Hepatocyte (in vitro differentiated cells): ENCODE results near the gene PTGER3. TPM values are rescaled to one million over a fixed set of nuclear protein-coding genes. Genes with fewer than 3 reads are reported as not detected.
A peak's percentile ranks its signal among the peaks of the same experiment; 100 is the strongest.

Source experiments
- DNase-seq: peaks from one replicate; pipeline ENCODE4 v3.0.0-alpha.2; 2016; ENCODE audit warnings: low spot score
- H2AFZ ChIP-seq: fragments of 200-600 bp; sonication (generic); 2 replicates; pipeline ENCODE4 v1.6.0; 2016; ENCODE audit warnings: antibody characterized with exemption, mild to moderate bottlenecking
- H3K27ac ChIP-seq: fragments of 200-600 bp; sonication (generic); 2 replicates; pipeline ENCODE4 v1.5.1; 2016; ENCODE audit warnings: mild to moderate bottlenecking
- H3K27me3 ChIP-seq: fragments of 200-600 bp; sonication (generic); 2 replicates; pipeline ENCODE4 v1.6.1; 2016
- H3K36me3 ChIP-seq: fragments of 200-600 bp; sonication (generic); replicated peaks from 2 replicates; pipeline ENCODE4 v1.5.1; 2016; ENCODE audit warnings: low read depth; ENCODE audit not compliant: insufficient read depth
- H3K4me1 ChIP-seq: fragments of 200-600 bp; sonication (generic); 2 replicates; pipeline ENCODE4 v1.5.1; 2016; ENCODE audit warnings: mild to moderate bottlenecking, moderate library complexity; ENCODE audit not compliant: insufficient read depth
- H3K4me2 ChIP-seq: fragments of 200-600 bp; sonication (generic); 2 replicates; pipeline ENCODE4 v1.6.0; 2016
- H3K4me3 ChIP-seq: fragments of 200-600 bp; sonication (generic); 2 replicates; pipeline ENCODE4 v1.5.1; 2016; ENCODE audit warnings: mild to moderate bottlenecking
- H3K79me2 ChIP-seq: fragments of 200-600 bp; sonication (generic); 2 replicates; pipeline ENCODE4 v1.6.0; 2017; ENCODE audit warnings: mild to moderate bottlenecking
- H3K9me2 ChIP-seq: fragments of 200-600 bp; sonication (generic); replicated peaks from 2 replicates; pipeline ENCODE4 v1.6.0; 2017; ENCODE audit warnings: mild to moderate bottlenecking; ENCODE audit not compliant: insufficient read depth
- H3K9me3 ChIP-seq: fragments of 200-600 bp; sonication (generic); 2 replicates; pipeline ENCODE4 v1.5.1; 2016; ENCODE audit warnings: low read depth, mild to moderate bottlenecking
- H4K20me1 ChIP-seq: fragments of 200-600 bp; sonication (generic); 2 replicates; pipeline ENCODE4 v1.6.0; 2016; ENCODE audit warnings: mild to moderate bottlenecking; ENCODE audit not compliant: insufficient read depth, poor library complexity, severe bottlenecking
- EZH2 ChIP-seq: fragments of 200-600 bp; sonication (generic); IDR thresholded peaks from 2 replicates; pipeline ENCODE4 v1.6.1; 2016; ENCODE audit warnings: antibody characterized with exemption, mild to moderate bottlenecking, borderline replicate concordance
- EZH2phosphoT487 ChIP-seq: fragments of 200-600 bp; sonication (generic); IDR thresholded peaks from one replicate; pipeline ENCODE4 v1.6.1; 2018; ENCODE audit warnings: antibody characterized with exemption, mild to moderate bottlenecking, low read depth, moderate library complexity; ENCODE audit not compliant: unreplicated experiment, severe bottlenecking
- WGBS: methylation state at CpG from one replicate; pipeline ENCODE4 v1.1.6; 2016; ENCODE audit warnings: low lambda C conversion rate; ENCODE audit errors: missing lambda C conversion rate; 5-methylcytosine and 5-hydroxymethylcytosine counted together
- polyA plus RNA-seq: library from polyadenylated mRNA; unstranded; fragments of >200 nt; fragmentation: Nextera tagmentation; extraction: Ambion mirVana; gene quantifications from 2 replicates; pipeline ENCODE4 v1.2.1, GENCODE V29; 2016
- total RNA-seq: library from RNA; depleted of rRNA; stranded (reverse); fragments of >200 nt; gene quantifications from 2 replicates; pipeline ENCODE4 v1.2.3, GENCODE V29; 2014
- TF ChIP-seq, protein P1 (sequence below): fragments of 200-600 bp; sonication (generic); IDR thresholded peaks from 2 replicates; pipeline ENCODE4 v1.5.1; 2016; ENCODE audit warnings: antibody characterized with exemption, mild to moderate bottlenecking; ENCODE audit not compliant: poor library complexity

The PTGER3 gene
- total and polyA plus RNA-seq, 2 experiments from 2014 or later = 1.0 to 1.4 TPM

DNA sequence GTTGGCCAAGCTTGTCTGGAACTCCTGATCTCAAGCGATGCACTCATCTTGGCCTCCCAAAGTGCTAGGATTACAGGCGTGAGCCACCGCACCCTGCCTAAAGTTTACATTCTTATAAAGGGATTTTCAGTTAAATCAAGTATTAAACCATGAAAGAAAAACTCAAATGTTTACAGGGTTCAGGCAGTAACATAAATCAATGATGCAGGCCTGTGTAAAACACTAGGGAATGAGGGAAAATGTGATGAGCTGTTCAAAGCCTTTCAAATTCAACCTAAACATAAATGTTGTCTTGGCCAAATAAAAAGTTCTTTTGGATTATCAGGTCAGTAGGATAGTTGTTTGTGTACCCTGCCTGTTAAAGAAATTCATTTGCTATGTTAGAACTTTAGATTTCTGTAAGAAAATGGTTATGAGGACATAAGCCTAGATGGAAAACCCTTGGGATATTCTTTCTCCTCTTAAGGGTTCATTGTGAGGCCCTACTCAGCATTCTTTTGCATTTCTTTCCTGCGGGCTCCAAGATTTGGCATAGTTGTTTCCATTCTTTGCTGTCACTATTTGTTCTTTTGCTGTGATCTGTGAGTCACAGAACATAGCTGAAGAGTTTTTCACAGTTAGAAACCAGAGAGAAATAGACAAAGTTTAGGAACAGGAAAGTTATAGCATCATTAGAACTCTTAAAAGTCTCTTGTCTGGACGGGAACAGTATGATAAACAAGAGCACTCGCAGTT is 42.1 kb upstream of the PTGER3 start:
- no peak for TF ChIP-seq EZH2
- TF ChIP-seq, protein P1, sequence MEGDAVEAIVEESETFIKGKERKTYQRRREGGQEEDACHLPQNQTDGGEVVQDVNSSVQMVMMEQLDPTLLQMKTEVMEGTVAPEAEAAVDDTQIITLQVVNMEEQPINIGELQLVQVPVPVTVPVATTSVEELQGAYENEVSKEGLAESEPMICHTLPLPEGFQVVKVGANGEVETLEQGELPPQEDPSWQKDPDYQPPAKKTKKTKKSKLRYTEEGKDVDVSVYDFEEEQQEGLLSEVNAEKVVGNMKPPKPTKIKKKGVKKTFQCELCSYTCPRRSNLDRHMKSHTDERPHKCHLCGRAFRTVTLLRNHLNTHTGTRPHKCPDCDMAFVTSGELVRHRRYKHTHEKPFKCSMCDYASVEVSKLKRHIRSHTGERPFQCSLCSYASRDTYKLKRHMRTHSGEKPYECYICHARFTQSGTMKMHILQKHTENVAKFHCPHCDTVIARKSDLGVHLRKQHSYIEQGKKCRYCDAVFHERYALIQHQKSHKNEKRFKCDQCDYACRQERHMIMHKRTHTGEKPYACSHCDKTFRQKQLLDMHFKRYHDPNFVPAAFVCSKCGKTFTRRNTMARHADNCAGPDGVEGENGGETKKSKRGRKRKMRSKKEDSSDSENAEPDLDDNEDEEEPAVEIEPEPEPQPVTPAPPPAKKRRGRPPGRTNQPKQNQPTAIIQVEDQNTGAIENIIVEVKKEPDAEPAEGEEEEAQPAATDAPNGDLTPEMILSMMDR = no peak
- no peak for TF ChIP-seq EZH2phosphoT487
- no peak overlapping the region for H2AFZ ChIP-seq

DNA sequence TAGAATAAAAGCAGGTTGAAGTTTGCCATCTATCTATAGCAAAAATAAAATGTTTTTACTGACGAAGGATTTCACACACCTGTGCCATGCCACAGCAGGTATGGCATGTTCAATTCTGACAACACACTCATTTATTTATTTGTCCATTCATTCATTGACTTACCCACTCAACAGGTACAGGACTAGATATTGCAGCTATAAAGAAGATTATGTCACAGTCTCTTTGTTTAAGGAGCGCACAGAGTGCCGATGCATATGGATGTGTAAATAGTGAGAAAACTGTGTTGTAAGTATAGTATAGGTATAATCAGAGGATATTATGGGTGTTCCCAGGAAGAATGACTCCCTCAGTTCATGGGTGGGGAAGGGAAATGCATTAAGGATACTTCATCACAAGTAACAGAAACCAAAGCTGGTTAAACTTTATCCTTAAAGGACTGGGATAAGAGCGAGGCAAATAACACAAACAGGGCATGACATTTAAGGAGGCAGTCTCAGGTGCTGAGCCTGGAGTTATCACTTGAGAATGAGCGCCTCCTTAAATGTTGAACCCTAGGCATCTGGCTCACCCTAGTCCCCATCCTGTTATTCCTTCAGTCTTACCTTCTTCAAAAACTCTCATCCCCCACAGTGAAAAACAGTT is 41.1 kb upstream of the PTGER3 start:
- H3K4me1 ChIP-seq = no peaks in the 10 kb centered on the region
- no peaks in the 10 kb centered on the region for H3K27me3 ChIP-seq
- H4K20me1 ChIP-seq = no peaks in the 10 kb centered on the region
- H3K27ac ChIP-seq = peak overlapping the region; percentile 25
- peak; percentile 13 for DNase-seq
- TF ChIP-seq EZH2phosphoT487 (no peak), EZH2 (no peak)
- TF ChIP-seq, protein P1 = no peak
- H2AFZ ChIP-seq = no peak overlapping the region
- no peaks in the 10 kb centered on the region for H3K9me2 ChIP-seq
- H3K9me3 ChIP-seq = no peaks in the 10 kb centered on the region
- H3K36me3 ChIP-seq = no peaks in the 10 kb centered on the region
- 76% methylated on average over 5 of the region's 5 CpGs for WGBS
- H3K4me2 ChIP-seq = peak overlapping the region; percentile 36
- H3K4me3 ChIP-seq = no peak overlapping the region
- H3K79me2 ChIP-seq = no peaks in the 10 kb centered on the region

More for the DNA sequence above, 42.1 kb upstream of the PTGER3 start:
- Histone ChIP-seq H3K27ac (peak overlapping the region; percentile 19), H3K79me2 (no peaks in the 10 kb centered on the region), H3K9me2 (no peaks in the 10 kb centered on the region), H3K27me3 (no peaks in the 10 kb centered on the region), H3K4me2 (no peak overlapping the region), H3K4me3 (no peak overlapping the region), H3K9me3 (no peaks in the 10 kb centered on the region), H3K36me3 (no peaks in the 10 kb centered on the region), H3K4me1 (no peaks in the 10 kb centered on the region), H4K20me1 (no peaks in the 10 kb centered on the region)
- WGBS = 60% methylated on average over 6 of the region's 6 CpGs
- DNase-seq = no peak

DNA sequence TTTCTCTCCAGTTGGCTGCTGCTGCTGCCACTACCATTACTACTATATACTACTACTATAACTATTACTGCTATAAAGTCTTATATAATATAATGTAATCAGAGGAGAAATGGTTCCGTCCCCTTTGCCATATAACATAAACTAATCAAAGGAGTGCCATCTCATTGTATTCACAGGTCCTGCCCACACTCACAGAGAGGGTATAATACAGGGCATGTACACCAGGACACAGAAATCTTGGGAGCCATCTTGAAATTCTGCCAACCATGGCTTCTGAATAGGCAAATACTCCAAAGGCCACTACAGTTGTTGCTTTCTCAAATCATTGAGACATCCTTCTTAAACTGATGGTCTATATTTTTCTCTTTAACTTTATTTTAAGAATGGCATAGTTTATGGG is 40.1 kb upstream of the PTGER3 start:
- DNase-seq = no peak
- no peak for TF ChIP-seq EZH2
- TF ChIP-seq, protein P1 = no peak
- no peak for TF ChIP-seq EZH2phosphoT487
- WGBS = 95% methylated on average over 1 of the region's 1 CpG
- H2AFZ ChIP-seq = no peak overlapping the region
- no peaks in the 10 kb centered on the region for H3K4me1 ChIP-seq
- H3K4me3 ChIP-seq = no peak overlapping the region
- no peak overlapping the region for H3K4me2 ChIP-seq
- no peaks in the 10 kb centered on the region for H3K79me2 ChIP-seq
- no peaks in the 10 kb centered on the region for H3K27me3 ChIP-seq
- H4K20me1 ChIP-seq = no peaks in the 10 kb centered on the region
- no peak overlapping the region for H3K27ac ChIP-seq
- H3K9me3 ChIP-seq = no peaks in the 10 kb centered on the region
- no peaks in the 10 kb centered on the region for H3K9me2 ChIP-seq
- H3K36me3 ChIP-seq = no peaks in the 10 kb centered on the region
